IMR-90 (cell line): Measurements from ENCODE around the gene SLC66A2. TPM values are rescaled to one million over a fixed set of nuclear protein-coding genes. Genes with fewer than 3 reads are reported as not detected.

Source experiments
- ATAC-seq: fragments of 200-7000 bp; cut with Tn5 transposase; 2 replicates; pipeline ENCODE4 v1.9.1; 2020; ENCODE audit warnings: low read depth, mild to moderate bottlenecking, moderate library complexity
- BruUV-seq: library from RNA; stranded (reverse); fragments of 400-500 nt; replicated peaks from 2 replicates; lab custom pipeline; 2021; lab: Mats Ljungman, UMichigan
- CTCF ChIA-PET: fragments of 300-600 bp; formaldehyde crosslinking; extraction: SDS; loops from one replicate; lab custom pipeline; 2021; ENCODE audit warnings: antibody characterized with exemption; lab: Yijun Ruan, JAX
- POLR2A ChIA-PET: fragments of 300-600 bp; sonication (Branson Sonifier 250); formaldehyde crosslinking; loops from one replicate; lab custom pipeline; 2022; ENCODE audit warnings: antibody characterized with exemption; ENCODE audit not compliant: unreplicated experiment; lab: Charles Lee
- DNase-seq: peaks from one replicate; pipeline ENCODE4 v3.0.0; 2013
- H2AFZ ChIP-seq: replicated peaks from 2 replicates; pipeline ENCODE3; 2013; ENCODE audit warnings: low read length, mild to moderate bottlenecking; ENCODE audit not compliant: poor library complexity
- H2AK5ac ChIP-seq: 2 replicates; pipeline ENCODE4 v1.6.1; 2013; ENCODE audit warnings: low read depth, low read length, inconsistent platforms
- H2AK9ac ChIP-seq: replicated peaks from 2 replicates; pipeline ENCODE3; 2013; ENCODE audit warnings: mild to moderate bottlenecking, low read depth, low read length, moderate library complexity; ENCODE audit not compliant: poor library complexity
- H2BK120ac ChIP-seq: 2 replicates; pipeline ENCODE4 v1.6.1; 2013; ENCODE audit warnings: low read depth, low read length, inconsistent platforms
- H2BK15ac ChIP-seq: 3 replicates; pipeline ENCODE4 v1.6.1; 2013; ENCODE audit warnings: low read depth, low read length, inconsistent platforms
- H2BK20ac ChIP-seq: 2 replicates; pipeline ENCODE4 v1.6.1; 2013; ENCODE audit warnings: low read depth, mild to moderate bottlenecking, inconsistent platforms, low read length, moderate library complexity
- H2BK5ac ChIP-seq: 2 replicates; pipeline ENCODE4 v1.6.1; 2013; ENCODE audit warnings: mild to moderate bottlenecking, low read depth, low read length, inconsistent platforms; ENCODE audit not compliant: poor library complexity, severe bottlenecking
- H3K14ac ChIP-seq: replicated peaks from 2 replicates; pipeline ENCODE4 v1.6.1; 2013; ENCODE audit warnings: low read depth, low read length, inconsistent platforms
- H3K18ac ChIP-seq: 2 replicates; pipeline ENCODE4 v1.6.1; 2013; ENCODE audit warnings: low read depth, low read length, control low read depth
- H3K23ac ChIP-seq: 2 replicates; pipeline ENCODE4 v1.6.1; 2013; ENCODE audit warnings: low read depth, low read length, inconsistent platforms
- H3K27ac ChIP-seq: 2 replicates; pipeline ENCODE4 v1.5.1; 2013; ENCODE audit warnings: mild to moderate bottlenecking, control low read depth, low read length; ENCODE audit not compliant: insufficient read depth
- H3K27me3 ChIP-seq: 2 replicates; pipeline ENCODE4 v1.6.1; 2013; ENCODE audit warnings: low read length; ENCODE audit not compliant: control insufficient read depth, insufficient read depth
- H3K36me3 ChIP-seq: 2 replicates; pipeline ENCODE4 v1.6.1; 2013; ENCODE audit warnings: low read length, mixed read lengths; ENCODE audit not compliant: control insufficient read depth, insufficient read depth
- H3K4ac ChIP-seq: 2 replicates; pipeline ENCODE4 v1.6.1; 2013; ENCODE audit warnings: low read depth, low read length, inconsistent platforms
- H3K4me1 ChIP-seq: 2 replicates; pipeline ENCODE4 v1.6.1; 2013; ENCODE audit warnings: low read length, mixed read lengths; ENCODE audit not compliant: control insufficient read depth, insufficient read depth
- H3K4me2 ChIP-seq: 2 replicates; pipeline ENCODE4 v1.6.1; 2013; ENCODE audit warnings: low read depth, mild to moderate bottlenecking, control low read depth, low read length, moderate library complexity
- H3K4me3 ChIP-seq: 2 replicates; pipeline ENCODE4 v1.5.1; 2013; ENCODE audit warnings: low read depth, mild to moderate bottlenecking, control low read depth, low read length, moderate library complexity; ENCODE audit not compliant: insufficient read depth
- H3K56ac ChIP-seq: 2 replicates; pipeline ENCODE4 v1.6.1; 2013; ENCODE audit warnings: low read length, inconsistent platforms; ENCODE audit not compliant: insufficient read depth; ENCODE audit errors: extremely low read depth
- H3K79me1 ChIP-seq, 2 experiments: 2 replicates each; pipeline ENCODE4 v1.6.1; 2013; ENCODE audit warnings: low read length in 2 of 2, inconsistent platforms in 1 of 2, low read depth in 1 of 2
- H3K9ac ChIP-seq: 2 replicates; pipeline ENCODE4 v1.6.1; 2013; ENCODE audit warnings: low read depth, low read length, control low read depth
- H3K9me1 ChIP-seq: 2 replicates; pipeline ENCODE4 v1.6.1; 2013; ENCODE audit warnings: low read length, inconsistent platforms; ENCODE audit not compliant: insufficient read depth
- H3K9me3 ChIP-seq: 2 replicates; pipeline ENCODE4 v1.6.1; 2013; ENCODE audit warnings: low read length; ENCODE audit not compliant: control insufficient read depth, insufficient read depth
- H4K20me1 ChIP-seq: 2 replicates; pipeline ENCODE4 v1.6.1; 2013; ENCODE audit warnings: low read length, inconsistent platforms; ENCODE audit not compliant: insufficient read depth
- H4K5ac ChIP-seq: 2 replicates; pipeline ENCODE4 v1.6.1; 2013; ENCODE audit warnings: mild to moderate bottlenecking, low read depth, low read length, control low read depth
- H4K8ac ChIP-seq, 2 experiments: 2 replicates each; pipeline ENCODE4 v1.6.1; 2013; ENCODE audit warnings: low read depth in 2 of 2, low read length in 2 of 2, control low read depth in 1 of 2, inconsistent platforms in 1 of 2
- H4K91ac ChIP-seq: 2 replicates; pipeline ENCODE4 v1.6.1; 2013; ENCODE audit warnings: low read depth, low read length, inconsistent platforms; ENCODE audit not compliant: insufficient read depth
- MAFK ChIP-seq: IDR thresholded peaks from 2 replicates; pipeline ENCODE4 v1.6.1; 2012; ENCODE audit warnings: low read depth, low read length, improper control_type of control experiment
- WGBS, 2 experiments: methylation state at CpG; one replicate each; pipeline versions ENCODE4 v1.1.5 to v1.1.7; 2013; ENCODE audit warnings: missing lambda C conversion rate in 2 of 2; ENCODE audit not compliant: insufficient read length in 1 of 2; ENCODE audit errors: extremely low coverage in 2 of 2; 5-methylcytosine and 5-hydroxymethylcytosine counted together
- dilution Hi-C: fragments of 300-500 bp; cut with HindIII; formaldehyde crosslinking; loops from one replicate; pipeline ENCODE4 v1.14.3; 2018; ENCODE audit warnings: low sequenced_read_pairs; ENCODE audit not compliant: unreplicated experiment
- in situ Hi-C: fragments of 300-500 bp; cut with MboI; formaldehyde crosslinking; loops from 3 replicates; pipeline ENCODE4 v1.14.3; 2019; ENCODE audit warnings: low sequenced_read_pairs, inconsistent platforms, mixed read lengths
- intact Hi-C: fragments of 100-400 bp; cut with micrococcal nuclease; formaldehyde crosslinking; loops from 2 replicates; pipeline ENCODE4 v1.10.0; 2022
- polyA plus RNA-seq, 3 experiments: library from polyadenylated mRNA; depleted of rRNA; stranded (reverse); fragments of >200 nt; gene quantifications; 2 replicates each; pipeline ENCODE4 v1.2.3, GENCODE V29; 2012; ENCODE audit warnings: low replicate concordance in 1 of 3
- total RNA-seq: library from RNA; depleted of rRNA; stranded (reverse); fragments of >200 nt; gene quantifications from 2 replicates; pipeline ENCODE4 v1.2.3, GENCODE V29; 2012

The SLC66A2 gene
- total and polyA plus RNA-seq, 2 of the 4 experiments (the other 2 are of a cell fraction), result 17.6 to 23.5 TPM

DNA sequence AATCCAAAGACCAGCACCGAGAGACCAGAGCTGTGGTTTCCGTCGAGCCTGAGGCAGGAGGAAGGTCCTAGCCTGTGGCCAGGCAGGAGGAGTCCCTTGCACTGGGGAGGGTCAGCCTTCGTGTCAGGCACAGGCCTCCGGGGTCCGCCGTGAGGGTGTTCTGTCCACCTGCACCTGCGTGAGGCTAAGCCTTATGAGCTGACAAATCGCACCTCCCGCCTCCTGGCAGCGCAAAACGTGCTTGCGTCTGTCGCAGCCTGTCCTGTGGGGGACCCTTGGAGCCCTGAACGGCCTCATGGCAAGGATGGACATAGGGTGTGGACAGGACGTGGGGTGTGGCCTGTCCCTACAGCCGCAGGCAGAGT is 80.4 kb downstream of the SLC66A2 start:
- H2BK20ac ChIP-seq, result no peak overlapping the region

More for the DNA sequence above, 80.4 kb downstream of the SLC66A2 start:
- H2BK15ac ChIP-seq, result no peak overlapping the region
- H2AFZ ChIP-seq, result peak overlapping the region; percentile 32
- H3K4me2 ChIP-seq, result no peak overlapping the region
- H4K5ac ChIP-seq, result no peak overlapping the region
- H3K18ac ChIP-seq, result no peak overlapping the region
- no peak overlapping the region for H3K14ac ChIP-seq
- in situ Hi-C loops (no loop called here), dilution Hi-C loops (no loop called here), intact Hi-C loops (no loop called here)
- H3K9me3 ChIP-seq, result peaks cover 8% of the 10 kb centered on the region
- DNase-seq, result no peak
- H3K56ac ChIP-seq, result no peak overlapping the region
- CTCF ChIA-PET, result no interaction called here
- POLR2A ChIA-PET, result no interaction called here
- H3K9ac ChIP-seq, result no peak overlapping the region
- WGBS, 2 experiments, result 84% methylated on average over 12 of the region's 17 CpGs; no CpG with 5 or more reads in 1 of the 2 experiments
- H3K27me3 ChIP-seq, result no peaks in the 10 kb centered on the region; the same call in none of the 2 replicates
- no peak overlapping the region for H3K23ac ChIP-seq
- no peak overlapping the region for H2BK120ac ChIP-seq
- no peaks in the 10 kb centered on the region for H4K20me1 ChIP-seq
- H3K79me1 ChIP-seq, result no peaks in the 10 kb centered on the region
- no peak overlapping the region for H4K91ac ChIP-seq
- H4K8ac ChIP-seq, result no peak overlapping the region
- no TSS peak for BruUV-seq
- H2AK9ac ChIP-seq, result peak overlapping the region; percentile 28
- no peak overlapping the region for H2AK5ac ChIP-seq
- H3K4me1 ChIP-seq, result no peaks in the 10 kb centered on the region
- no peak for TF ChIP-seq MAFK
- no peaks in the 10 kb centered on the region for H3K9me1 ChIP-seq
- H3K27ac ChIP-seq, result no peak overlapping the region
- H3K36me3 ChIP-seq, result no peaks in the 10 kb centered on the region
- no peak for ATAC-seq
- H3K4ac ChIP-seq, result no peak overlapping the region
- no peak overlapping the region for H3K4me3 ChIP-seq
- no peak overlapping the region for H2BK5ac ChIP-seq
